Gastrocnemius medialis (tissue), 4 donors: ENCODE measurements around the gene OSCP1.

Experiments used
- POLR2A ChIP-seq, 2 donors: fragments of 450-650 bp; IDR thresholded peaks; one replicate each; pipeline ENCODE4 v1.6.1; 2017; ENCODE audit warnings: antibody characterized with exemption in 2 of 2, mild to moderate bottlenecking in 2 of 2, moderate library complexity in 2 of 2
- TF ChIP-seq, protein P1 (sequence below), 5 experiments: fragments of 450-650 bp in 3 of 5; fragments of 200-600 bp in 2 of 5; sonication (generic) in 2 of 5; IDR thresholded peaks in 4 of 5; conservative IDR thresholded peaks in 1 of 5; 1 replicate in 4 of 5; 2 replicates in 1 of 5; pipeline ENCODE4 v1.5.1; 2016 to 2019; ENCODE audit warnings: antibody characterized with exemption in 5 of 5, mild to moderate bottlenecking in 3 of 5, moderate library complexity in 3 of 5

DNA sequence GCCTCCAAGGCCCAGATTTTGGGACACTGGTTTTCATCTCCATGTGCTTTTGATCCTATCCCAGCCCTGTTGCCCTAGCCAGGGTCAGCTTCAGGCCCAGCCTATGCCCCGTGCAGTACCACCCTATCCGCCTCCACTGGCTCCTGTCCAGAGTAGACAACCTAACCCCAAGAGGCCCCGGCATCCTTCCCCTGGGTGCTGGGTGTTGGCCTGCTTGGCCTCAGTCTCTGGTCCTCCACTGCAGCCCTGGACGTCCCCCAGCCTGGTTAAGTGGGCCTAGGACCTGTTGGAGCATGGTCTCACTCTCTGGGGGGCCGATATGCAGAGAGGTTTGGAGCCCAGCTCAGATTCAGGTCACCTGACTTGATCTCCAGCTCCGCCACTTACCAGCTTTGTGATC is 30.8 kb upstream of the OSCP1 start:
- TF ChIP-seq, protein P1, sequence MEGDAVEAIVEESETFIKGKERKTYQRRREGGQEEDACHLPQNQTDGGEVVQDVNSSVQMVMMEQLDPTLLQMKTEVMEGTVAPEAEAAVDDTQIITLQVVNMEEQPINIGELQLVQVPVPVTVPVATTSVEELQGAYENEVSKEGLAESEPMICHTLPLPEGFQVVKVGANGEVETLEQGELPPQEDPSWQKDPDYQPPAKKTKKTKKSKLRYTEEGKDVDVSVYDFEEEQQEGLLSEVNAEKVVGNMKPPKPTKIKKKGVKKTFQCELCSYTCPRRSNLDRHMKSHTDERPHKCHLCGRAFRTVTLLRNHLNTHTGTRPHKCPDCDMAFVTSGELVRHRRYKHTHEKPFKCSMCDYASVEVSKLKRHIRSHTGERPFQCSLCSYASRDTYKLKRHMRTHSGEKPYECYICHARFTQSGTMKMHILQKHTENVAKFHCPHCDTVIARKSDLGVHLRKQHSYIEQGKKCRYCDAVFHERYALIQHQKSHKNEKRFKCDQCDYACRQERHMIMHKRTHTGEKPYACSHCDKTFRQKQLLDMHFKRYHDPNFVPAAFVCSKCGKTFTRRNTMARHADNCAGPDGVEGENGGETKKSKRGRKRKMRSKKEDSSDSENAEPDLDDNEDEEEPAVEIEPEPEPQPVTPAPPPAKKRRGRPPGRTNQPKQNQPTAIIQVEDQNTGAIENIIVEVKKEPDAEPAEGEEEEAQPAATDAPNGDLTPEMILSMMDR (IDR thresholded peaks at IDR 0.05 in 4 of 5, conservative IDR thresholded peaks at IDR 0.05 in 1 of 5): no peak
- TF ChIP-seq POLR2A (IDR thresholded peaks at IDR 0.05): no peak
